ENCODE data around the gene PTGES3. TPM values are rescaled to one million over a fixed set of nuclear protein-coding genes. Genes with fewer than 3 reads are reported as not detected.
"Not testable (repeated sequence)": the region's sequence is repeated elsewhere in the genome, so short reads cannot be mapped to it uniquely, and the experiment has no call there.

The PTGES3 gene
- total and polyA plus RNA-seq, 8 donors = 43.3 to 145 (median 97.2) TPM

- H3K27ac ChIP-seq = no peak overlapping the region
- WGBS, 5 donors = 77 to 89% (median 86%) methylated on average over 7 of the region's 7 CpGs
- intact Hi-C loops (cut with DNase I; ENCODE audit: low total_unique reads) = no loop called here
- peaks cover 0 to 25% (median 16%) of the 10 kb centered on the region in 4 donors for H3K9me3 ChIP-seq
- peaks cover 0 to 10% (median 8%) of the 10 kb centered on the region in 4 donors for H3K36me3 ChIP-seq
- H3K4me3 ChIP-seq = no peak overlapping the region
- no peak for DNase-seq
- TF ChIP-seq EP300 (IDR thresholded peaks at IDR 0.05) (no peak), POLR2A (IDR thresholded peaks at IDR 0.05) (no peak), CTCF (IDR thresholded peaks at IDR 0.05) (no peak), POLR2AphosphoS5 (IDR thresholded peaks at IDR 0.05) (no peak)
- H3K4me1 ChIP-seq = peaks cover 0 to 12% (median 0%) of the 10 kb centered on the region in 4 donors
- no peaks in the 10 kb centered on the region for H3K27me3 ChIP-seq
Observed at GRCh38 chr12:56657416-56658379, 30.4 kb downstream of the PTGES3 start.

DNA sequence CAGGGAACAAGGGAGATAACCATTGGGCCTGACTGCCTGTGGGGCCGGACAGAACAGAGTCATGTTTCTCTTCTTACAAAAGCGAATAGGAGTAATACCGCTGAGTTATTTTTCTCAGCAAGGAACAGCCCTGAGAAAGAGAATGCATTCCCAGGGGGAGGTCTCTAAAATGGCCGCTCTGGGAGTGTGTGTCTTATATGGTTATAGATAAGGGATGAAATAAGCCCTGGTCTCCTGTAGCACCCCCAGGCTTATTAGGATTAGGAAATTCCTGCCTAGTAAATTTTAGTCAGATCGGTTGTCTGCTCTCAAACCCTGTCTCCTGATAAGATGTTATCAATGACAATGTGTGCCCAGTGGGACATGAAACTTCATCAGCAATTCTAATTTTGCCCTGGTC, 34.3 kb downstream of the PTGES3 start:
- H3K9me3 ChIP-seq = peaks cover 0 to 25% (median 16%) of the 10 kb centered on the region in 4 donors
- H3K36me3 ChIP-seq; DNase-seq; H3K27me3 ChIP-seq; H3K4me3 ChIP-seq; intact Hi-C loops (cut with DNase I; ENCODE audit: low total_unique reads); H3K27ac ChIP-seq; H3K4me1 ChIP-seq: not testable (repeated sequence)
- 81 to 87% (median 86%) methylated on average over 5 of the region's 5 CpGs for WGBS, 5 donors

GRCh38 chr12:56648023-56648422, 40.1 kb downstream of the PTGES3 start:
- H3K9me3 ChIP-seq, H3K27me3 ChIP-seq, H3K27ac ChIP-seq, DNase-seq, H3K4me3 ChIP-seq: not testable (repeated sequence)
- H3K36me3 ChIP-seq = peaks cover 14 to 24% (median 15%) of the 10 kb centered on the region in 4 donors
- WGBS, 5 donors = 87 to 98% (median 95%) methylated on average over 9 of the region's 9 CpGs
- peaks cover 11 to 29% (median 26%) of the 10 kb centered on the region in 4 donors for H3K4me1 ChIP-seq
- intact Hi-C loops (cut with DNase I; ENCODE audit: low total_unique reads) = loop anchor here (10.0 kb wide), 1 partner anchor 77 kb away; the partner anchor contains the start of gene NACA

DNA sequence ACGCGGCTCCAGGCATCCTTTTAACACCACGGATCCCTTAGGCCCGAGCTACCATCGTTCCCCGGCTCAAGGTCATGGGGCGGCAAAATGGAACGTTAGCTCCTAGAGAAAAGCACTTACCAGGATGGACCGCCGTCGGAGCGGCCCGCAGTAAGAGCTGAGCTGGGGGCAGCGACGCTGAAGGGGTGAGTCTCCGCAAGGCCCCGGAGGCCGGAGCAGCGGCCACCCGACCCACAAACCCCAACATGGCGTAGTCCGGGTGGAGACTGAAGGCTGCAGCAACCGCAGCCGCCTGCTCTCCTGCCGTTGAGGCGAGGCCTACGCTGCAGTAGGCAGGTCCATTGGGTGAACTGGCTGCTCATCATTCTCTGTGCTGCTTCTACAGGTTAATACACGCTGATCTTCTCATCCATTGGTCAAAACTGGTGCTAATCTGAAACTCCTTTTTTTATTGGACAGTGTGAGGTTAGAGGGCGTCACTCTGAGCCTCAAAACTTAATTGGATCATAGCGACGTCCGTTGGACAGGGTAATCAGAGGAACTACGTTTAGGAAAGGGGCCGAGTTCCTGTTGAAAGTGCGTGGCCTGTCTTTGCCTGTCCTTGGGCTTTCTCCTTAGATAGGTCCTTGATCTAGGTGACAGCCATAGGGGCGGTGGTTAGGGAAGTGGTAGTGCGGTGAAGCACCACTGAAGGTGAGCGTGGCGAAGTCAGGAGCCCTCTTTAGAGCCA, 42.2 kb downstream of the PTGES3 start, which contains the start of gene ATP5F1B:
TSS of gene ATP5F1B (minus strand) at position 268 of the 730 bp plus-strand sequence. CDS start at position 247, 21 bp downstream.
- DNase-seq = peak; percentile 98 to 100
- Histone ChIP-seq H3K4me1 (peaks cover 11 to 50% (median 42%) of the 10 kb centered on the region in 4 donors), H3K36me3 (peaks cover 35 to 38% (median 37%) of the 10 kb centered on the region in 4 donors), H3K4me3 (peak within 1 kb of the TSS; percentile 84 to 98 (median 90)), H3K9me3 (no peaks in the 10 kb centered on the region), H3K27me3 (no peaks in the 10 kb centered on the region), H3K27ac (peak within 1 kb of the TSS; percentile 92 to 97 (median 95))
- 0 to 3% (median 1%) methylated on average over 30 to 39 of the region's 39 CpGs for WGBS, 5 donors
- intact Hi-C loops (cut with DNase I; ENCODE audit: low total_unique reads) = loop anchor here (10.0 kb wide), 1 partner anchor 79 kb away; the partner anchor contains the start of gene NACA
- TF ChIP-seq POLR2AphosphoS5 (IDR thresholded peaks at IDR 0.05) (peak; percentile 98 to 99 (median 99)), CTCF (IDR thresholded peaks at IDR 0.05) (no peak), POLR2A (IDR thresholded peaks at IDR 0.05) (peak in 2 of 4 donors; percentile 93 to 97)

DNA sequence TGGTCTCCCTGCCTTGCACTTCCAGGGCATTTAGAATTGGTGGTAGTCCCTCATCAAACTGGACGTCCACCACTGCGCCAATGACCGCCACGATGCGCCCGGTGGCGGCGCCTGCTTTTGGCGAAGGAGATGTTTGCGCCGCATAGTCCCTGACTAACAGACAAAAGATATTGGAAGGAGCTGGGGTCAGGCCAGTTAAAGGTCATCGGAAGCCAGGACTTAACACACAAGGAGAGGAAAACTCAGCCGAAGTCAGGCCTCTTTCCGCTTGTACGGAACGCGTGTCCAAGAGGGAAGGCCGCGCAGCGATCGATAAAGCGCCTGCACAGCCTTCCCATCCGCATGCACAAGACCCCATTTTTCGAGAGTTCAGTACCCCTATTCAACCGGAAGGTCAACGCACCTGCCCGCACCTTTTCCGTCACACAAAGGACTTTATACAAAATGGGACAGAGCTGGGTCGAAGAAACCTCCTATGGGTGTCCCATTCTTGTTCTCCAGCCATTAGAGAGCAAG, 42.8 kb downstream of the PTGES3 start:
- Histone ChIP-seq H3K9me3 (no peaks in the 10 kb centered on the region), H3K4me3 (peak overlapping the region; percentile 84 to 98 (median 90)), H3K36me3 (peaks cover 41 to 44% (median 43%) of the 10 kb centered on the region in 4 donors), H3K27ac (peak overlapping the region; percentile 92 to 97 (median 95)), H3K4me1 (peaks cover 11 to 55% (median 45%) of the 10 kb centered on the region in 4 donors), H3K27me3 (no peaks in the 10 kb centered on the region)
- 0% methylated on average over 29 of the region's 29 CpGs for WGBS, 5 donors
- intact Hi-C loops (cut with DNase I; ENCODE audit: low total_unique reads) = loop anchor here (10.0 kb wide), 1 partner anchor 80 kb away; the partner anchor contains the start of gene NACA
- DNase-seq = peak in 1 of 2 donors; percentile 54
- TF ChIP-seq EP300 (IDR thresholded peaks at IDR 0.05) = no peak
- TF ChIP-seq POLR2AphosphoS5 (IDR thresholded peaks at IDR 0.05) = no peak
- no peak for TF ChIP-seq POLR2A (IDR thresholded peaks at IDR 0.05)
- TF ChIP-seq CTCF (IDR thresholded peaks at IDR 0.05) = no peak

All from stomach (tissue), 9 donors.